Thymus (tissue), 11 donors: Measurements from ENCODE around the gene RANBP10. TPM values are rescaled to one million over a fixed set of nuclear protein-coding genes. Genes with fewer than 3 reads are reported as not detected.

Experiments
- DNase-seq, 9 donors: peaks; one replicate each; pipeline ENCODE4 v3.0.0-alpha.2; 2013; ENCODE audit warnings: low spot score in 9 of 9, low read depth in 6 of 9, missing footprints in 1 of 9
- H3K27ac ChIP-seq, 2 donors: one replicate each; pipeline ENCODE4 v1.5.1; 2013; ENCODE audit warnings: control low read depth in 1 of 2, low read depth in 1 of 2, low read length in 1 of 2, mild to moderate bottlenecking in 1 of 2, moderate library complexity in 1 of 2
- H3K27me3 ChIP-seq, 2 donors: one replicate each; pipeline ENCODE4 v1.5.1; 2013; ENCODE audit warnings: low read length in 1 of 2; ENCODE audit not compliant: control insufficient read depth in 2 of 2, insufficient read depth in 1 of 2
- H3K36me3 ChIP-seq, 2 donors: one replicate each; pipeline ENCODE4 v1.5.1; 2013; ENCODE audit warnings: low read length in 1 of 2, mild to moderate bottlenecking in 1 of 2, moderate library complexity in 1 of 2; ENCODE audit not compliant: control insufficient read depth in 2 of 2, insufficient read depth in 2 of 2
- H3K4me1 ChIP-seq, 2 donors: one replicate each; pipeline ENCODE4 v1.5.1; 2013; ENCODE audit warnings: low read length in 2 of 2; ENCODE audit not compliant: control insufficient read depth in 2 of 2, insufficient read depth in 2 of 2
- H3K4me3 ChIP-seq, 2 donors: one replicate each; pipeline ENCODE4 v1.5.1; 2013; ENCODE audit warnings: low read length in 2 of 2, control low read depth in 1 of 2, mild to moderate bottlenecking in 1 of 2
- H3K9me3 ChIP-seq, 2 donors: one replicate each; pipeline ENCODE4 v1.5.1; 2013; ENCODE audit warnings: low read length in 1 of 2, mild to moderate bottlenecking in 1 of 2; ENCODE audit not compliant: control insufficient read depth in 2 of 2, insufficient read depth in 1 of 2
- WGBS: extraction: QIAGEN DNeasy Blood & Tissue Kit; methylation state at CpG from one replicate; pipeline ENCODE4 v1.1.7; 2013; 5-methylcytosine and 5-hydroxymethylcytosine counted together
- polyA plus RNA-seq: library from polyadenylated mRNA; stranded (reverse); fragments of 200-250 nt; gene quantifications from one replicate; pipeline ENCODE4 v1.2.3, GENCODE V29; 2013
- total RNA-seq: library from RNA; stranded (reverse); fragments of 120-200 nt; gene quantifications from one replicate; pipeline ENCODE4 v1.2.4, GENCODE V29; 2013
- donor health status: healthy.

The RANBP10 gene
- total and polyA plus RNA-seq, 2 donors, result 3.7 to 10.7 TPM

DNA sequence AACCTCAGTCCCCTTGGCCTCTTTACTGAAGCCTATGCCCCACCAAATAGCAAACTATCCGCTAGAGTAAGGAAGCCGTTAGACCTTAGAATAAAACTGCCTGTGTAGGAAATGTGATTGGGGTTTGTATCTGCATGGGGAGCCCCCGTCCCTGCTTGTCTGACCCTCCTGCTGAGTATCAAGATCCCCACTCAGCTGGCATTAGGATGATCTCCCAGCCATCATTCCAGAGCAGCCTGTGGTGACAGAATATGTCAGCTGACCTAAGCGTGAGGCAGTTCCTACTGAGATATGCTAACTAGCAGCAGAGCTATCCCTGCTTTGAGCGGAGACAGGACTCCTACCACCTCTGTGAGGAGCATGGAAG is 86.6 kb downstream of the RANBP10 start:
- Histone ChIP-seq H3K27me3 (no peaks in the 10 kb centered on the region), H3K27ac (peak overlapping the region; percentile 74 to 93), H3K4me1 (peaks cover 13 to 15% of the 10 kb centered on the region in 2 donors), H3K36me3 (peaks cover 4 to 14% of the 10 kb centered on the region in 2 donors), H3K4me3 (peak overlapping the region; percentile 71 to 81), H3K9me3 (no peaks in the 10 kb centered on the region)
- peak in 1 of 9 donors; percentile 19 for DNase-seq
- WGBS, result 4% methylated on average over 5 of the region's 5 CpGs

DNA sequence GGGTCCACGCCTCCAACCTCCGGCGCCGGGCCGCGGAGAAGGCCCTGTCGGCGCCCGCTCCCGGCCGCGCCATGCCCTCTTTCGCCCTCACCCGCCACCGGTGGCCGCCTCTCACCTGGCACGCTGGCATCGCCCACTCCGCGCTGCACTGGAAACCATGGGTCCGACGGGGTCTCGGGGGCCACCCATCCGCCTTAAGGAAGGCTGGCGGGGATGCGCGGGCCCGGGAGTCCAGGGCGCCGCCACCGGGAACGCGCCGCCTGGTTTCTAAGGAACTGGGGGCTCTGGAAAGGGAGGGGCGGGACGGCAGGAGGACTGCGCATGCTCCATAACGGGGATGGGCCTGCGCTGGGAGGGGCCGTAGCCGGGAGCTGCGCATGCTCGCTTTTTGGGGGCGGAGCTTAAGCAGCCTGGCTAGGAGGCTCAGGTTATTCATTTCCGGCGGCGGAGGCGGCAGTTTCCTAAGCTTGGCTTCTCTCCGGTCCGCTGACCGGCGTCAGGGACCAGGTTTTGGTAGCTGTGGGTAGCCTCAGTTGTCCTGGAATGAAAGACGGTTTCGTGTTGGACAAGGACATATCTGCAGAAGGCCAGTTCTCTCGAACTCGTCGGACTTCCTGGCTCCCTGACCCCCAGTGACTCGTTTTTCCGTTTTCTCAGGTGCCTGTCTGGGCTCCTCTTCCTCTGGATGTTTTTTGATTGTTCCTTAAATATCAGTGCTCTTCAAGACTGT is 87.1 kb downstream of the RANBP10 start, which contains the start of gene GFOD2:
GFOD2 (minus strand) TSS at position 269 of the 730 bp plus-strand sequence. CDS start 33,601 bp downstream, outside the sequence.
- H3K27me3 ChIP-seq, result no peaks in the 10 kb centered on the region
- peaks cover 13 to 15% of the 10 kb centered on the region in 2 donors for H3K4me1 ChIP-seq
- peaks cover 2 to 9% of the 10 kb centered on the region in 2 donors for H3K36me3 ChIP-seq
- H3K9me3 ChIP-seq, result no peaks in the 10 kb centered on the region
- WGBS, result under 1% methylated on average over 59 of the region's 59 CpGs
- peak within 1 kb of the TSS; percentile 71 to 81 for H3K4me3 ChIP-seq
- H3K27ac ChIP-seq, result peak within 1 kb of the TSS; percentile 74 to 93
- DNase-seq, result peak; percentile 86 to 98 (median 94)

DNA sequence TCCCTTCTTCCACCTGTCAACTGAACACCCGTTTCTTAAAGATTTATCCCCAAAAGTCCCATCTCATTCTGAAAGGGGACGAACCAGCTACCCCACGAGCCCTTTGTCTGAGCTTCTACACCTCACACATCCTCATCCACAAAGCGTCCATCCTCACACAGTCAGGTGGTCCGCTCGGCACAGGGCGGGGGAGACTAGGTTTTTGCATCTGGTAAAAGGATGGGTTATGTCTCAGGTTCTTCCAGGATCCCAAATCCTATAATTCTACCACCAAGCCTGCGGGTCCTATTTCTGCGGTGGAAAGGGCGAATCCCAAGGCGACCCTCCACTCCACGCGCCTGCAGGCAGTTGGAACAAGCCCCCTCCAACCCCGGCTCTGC is 87.7 kb downstream of the RANBP10 start:
- Histone ChIP-seq H3K4me1 (peaks cover 13 to 15% of the 10 kb centered on the region in 2 donors), H3K36me3 (peaks cover 0 to 7% of the 10 kb centered on the region in 2 donors), H3K9me3 (no peaks in the 10 kb centered on the region), H3K27me3 (no peaks in the 10 kb centered on the region), H3K4me3 (peak overlapping the region; percentile 71 to 81), H3K27ac (peak overlapping the region in 1 of 2 donors; percentile 1)
- peak in 2 of 9 donors; percentile 17 to 38 for DNase-seq
- 2% methylated on average over 14 of the region's 14 CpGs for WGBS

DNA sequence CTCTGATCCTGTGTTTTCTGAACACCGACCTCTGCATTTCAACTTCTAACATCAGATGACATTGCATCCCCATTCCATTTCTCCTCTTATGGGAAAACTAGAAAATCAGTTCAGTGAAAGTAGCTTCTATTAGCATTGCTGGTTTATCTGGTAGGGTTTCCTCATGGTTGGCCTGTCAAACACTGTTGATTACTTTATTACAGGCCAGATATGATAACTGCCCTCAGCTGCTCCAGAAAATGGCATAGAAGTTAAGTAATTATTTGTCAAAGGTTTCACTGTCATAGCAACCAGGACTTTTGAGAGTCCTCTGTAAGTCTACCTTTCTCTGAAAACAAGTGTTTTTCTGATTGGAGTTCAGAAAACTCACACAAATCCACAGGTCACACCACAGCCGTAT is 90.3 kb downstream of the RANBP10 start:
- Histone ChIP-seq H3K27me3 (no peaks in the 10 kb centered on the region), H3K36me3 (no peaks in the 10 kb centered on the region), H3K27ac (no peak overlapping the region), H3K4me1 (peaks cover 13 to 15% of the 10 kb centered on the region in 2 donors), H3K9me3 (no peaks in the 10 kb centered on the region), H3K4me3 (no peak overlapping the region)
- WGBS, result over 99% methylated on average over 2 of the region's 2 CpGs
- no peak for DNase-seq

DNA sequence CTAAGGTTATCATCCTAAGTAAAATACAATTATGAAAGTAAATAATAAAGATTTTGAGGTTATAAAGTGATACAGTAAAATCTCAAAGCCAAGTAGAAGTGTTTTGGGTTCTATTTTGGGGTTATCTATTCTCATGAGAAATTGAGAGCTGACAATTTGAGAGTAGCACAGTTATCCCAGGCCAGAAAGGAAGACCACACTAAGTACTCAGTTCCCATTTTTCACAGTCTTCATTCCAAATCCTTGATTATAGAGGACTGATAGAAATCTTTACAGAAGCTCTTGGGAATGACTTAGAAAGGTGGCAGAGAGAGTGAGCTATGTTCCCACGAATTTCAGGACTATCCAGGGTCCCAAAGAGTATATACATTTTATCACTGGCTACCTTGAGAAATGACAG is 91.8 kb downstream of the RANBP10 start:
- H3K27me3 ChIP-seq, result no peaks in the 10 kb centered on the region
- no peaks in the 10 kb centered on the region for H3K36me3 ChIP-seq
- no peak for DNase-seq
- peaks cover 8 to 10% of the 10 kb centered on the region in 2 donors for H3K4me1 ChIP-seq
- no peaks in the 10 kb centered on the region for H3K9me3 ChIP-seq
- no peak overlapping the region for H3K27ac ChIP-seq
- 96% methylated on average over 1 of the region's 1 CpG for WGBS
- no peak overlapping the region for H3K4me3 ChIP-seq

DNA sequence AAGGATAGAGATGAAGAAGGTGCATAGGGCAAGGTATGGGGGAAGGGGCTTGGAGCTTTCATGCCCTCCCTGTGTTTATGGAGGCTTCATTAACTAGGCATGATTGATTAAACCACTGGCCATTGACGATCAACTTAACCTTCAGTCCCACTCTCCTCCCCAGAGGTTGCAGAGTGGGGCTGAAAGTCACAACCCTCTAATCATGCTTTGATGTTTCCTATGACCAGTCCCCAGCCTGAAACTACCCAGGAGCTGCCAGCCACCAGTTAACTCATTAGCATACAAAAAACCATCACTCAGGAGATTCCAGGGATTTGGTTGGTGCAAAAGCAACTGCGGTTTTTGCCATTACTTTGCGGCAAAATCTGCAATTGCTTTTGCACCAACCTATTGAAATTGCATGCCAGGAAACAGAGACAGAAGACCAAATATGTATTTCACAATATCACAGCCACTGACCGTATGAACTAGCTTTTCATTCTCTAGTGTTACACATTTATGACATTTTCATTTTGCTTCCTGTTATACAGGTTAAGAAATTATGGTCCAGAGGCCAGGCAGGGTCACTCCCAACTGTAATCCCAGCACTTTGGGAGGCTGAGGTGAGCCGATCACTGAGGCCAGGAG is 92.6 kb downstream of the RANBP10 start:
- H3K27ac ChIP-seq, result no peak overlapping the region
- no peak overlapping the region for H3K4me3 ChIP-seq
- no peaks in the 10 kb centered on the region for H3K36me3 ChIP-seq
- no peaks in the 10 kb centered on the region for H3K27me3 ChIP-seq
- DNase-seq, result no peak
- peaks cover 7 to 9% of the 10 kb centered on the region in 2 donors for H3K4me1 ChIP-seq
- H3K9me3 ChIP-seq, result no peaks in the 10 kb centered on the region
- 97% methylated on average over 5 of the region's 5 CpGs for WGBS

DNA sequence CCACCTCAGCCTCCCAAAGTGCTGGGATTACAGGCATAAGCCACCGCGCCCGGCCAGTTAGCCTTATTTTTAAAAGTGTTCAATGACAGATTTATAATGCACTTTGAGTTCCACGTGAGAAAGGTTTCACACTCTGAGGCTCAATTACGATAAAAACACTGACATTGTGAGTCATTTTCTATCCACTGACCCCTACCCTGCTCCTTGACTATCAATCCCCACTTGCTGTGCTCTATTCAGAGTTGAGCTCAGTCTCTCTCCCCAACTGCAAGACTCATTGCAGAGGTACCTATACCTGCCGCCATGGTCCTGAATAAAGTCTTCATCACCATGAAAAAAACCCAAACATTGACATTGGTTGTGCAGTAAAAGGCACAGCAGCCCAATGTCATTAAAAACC is 95.8 kb downstream of the RANBP10 start:
- 98% methylated on average over 6 of the region's 6 CpGs for WGBS
- no peaks in the 10 kb centered on the region for H3K9me3 ChIP-seq
- H3K36me3 ChIP-seq, result no peaks in the 10 kb centered on the region
- H3K27me3 ChIP-seq, result no peaks in the 10 kb centered on the region
- DNase-seq, result no peak
- no peak overlapping the region for H3K4me3 ChIP-seq
- no peaks in the 10 kb centered on the region for H3K4me1 ChIP-seq
- H3K27ac ChIP-seq, result no peak overlapping the region

DNA sequence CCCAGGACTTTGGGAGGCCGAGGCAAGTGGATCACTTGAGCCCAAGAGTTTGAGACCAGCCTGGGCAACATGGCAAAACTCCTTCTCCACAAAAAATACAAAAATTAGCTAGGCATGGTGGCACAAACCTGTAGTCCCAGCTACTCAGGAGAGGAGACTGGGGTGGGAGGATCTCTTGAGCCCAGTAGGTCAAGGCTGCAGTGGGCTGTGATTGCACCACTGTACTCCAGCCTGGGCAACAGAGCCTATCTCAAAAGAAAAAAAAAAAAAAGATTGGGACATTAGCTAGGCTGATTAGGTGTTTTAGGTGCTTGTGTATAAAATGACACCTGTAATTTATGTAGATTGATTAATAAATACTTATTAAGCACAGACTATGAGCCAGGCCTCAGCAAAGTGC is 97.3 kb downstream of the RANBP10 start:
- H3K27ac ChIP-seq, result no peak overlapping the region
- 96% methylated on average over 1 of the region's 1 CpG for WGBS
- H3K27me3 ChIP-seq, result no peaks in the 10 kb centered on the region

DNA sequence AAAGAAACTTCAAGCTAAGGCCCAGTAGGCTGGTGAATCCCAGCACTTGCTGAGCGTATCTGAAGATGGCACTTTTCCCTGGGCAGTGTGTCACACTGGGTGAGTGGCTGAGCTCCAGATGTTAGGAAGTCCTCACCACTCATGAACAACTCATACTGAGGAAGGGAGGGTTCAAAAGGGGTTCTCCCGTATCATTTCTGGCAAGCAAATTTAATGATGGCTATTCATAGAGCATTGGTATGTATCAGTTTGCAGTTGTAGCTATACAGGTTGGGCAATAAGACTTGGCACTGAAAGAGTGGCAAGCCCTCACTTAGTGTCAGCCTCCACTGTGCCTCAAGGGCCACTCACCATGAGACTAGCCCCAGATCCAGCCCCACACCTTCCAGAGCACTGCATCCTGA is 98.0 kb downstream of the RANBP10 start:
- WGBS, result 96% methylated on average over 2 of the region's 2 CpGs
- Histone ChIP-seq H3K27ac (no peak overlapping the region), H3K9me3 (no peaks in the 10 kb centered on the region), H3K4me3 (no peak overlapping the region), H3K4me1 (peaks cover 3 to 4% of the 10 kb centered on the region in 2 donors), H3K36me3 (no peaks in the 10 kb centered on the region), H3K27me3 (no peaks in the 10 kb centered on the region)
- DNase-seq, result no peak

More for the DNA sequence above, 97.3 kb downstream of the RANBP10 start:
- Histone ChIP-seq H3K4me3 (no peak overlapping the region), H3K9me3 (no peaks in the 10 kb centered on the region), H3K36me3 (no peaks in the 10 kb centered on the region), H3K4me1 (no peaks in the 10 kb centered on the region)
- DNase-seq, result no peak
